AG04450 (cell line): Measurements from ENCODE around the gene SPR. TPM values are rescaled to one million over a fixed set of nuclear protein-coding genes. Genes with fewer than 3 reads are reported as not detected.
A peak's percentile ranks its signal among the peaks of the same experiment; 100 is the strongest.

Experiments used
- CTCF ChIA-PET: fragments of 300-600, 350-600 bp; formaldehyde crosslinking; extraction: SDS; loops from one replicate; lab custom pipeline; 2022; ENCODE audit warnings: antibody characterized with exemption, inconsistent platforms; lab: Charles Lee
- POLR2A ChIA-PET: fragments of 350-600 bp; formaldehyde crosslinking; extraction: SDS; loops from one replicate; lab custom pipeline; 2021; ENCODE audit warnings: antibody characterized with exemption, inconsistent platforms; lab: Yijun Ruan, JAX
- DNase-seq: peaks from one replicate; pipeline ENCODE4 v3.0.0-alpha.2; 2011; ENCODE audit warnings: low read depth, low spot score
- H3K27ac ChIP-seq: one replicate; pipeline ENCODE4 v1.5.1; 2012; ENCODE audit warnings: low read depth, low read length, control low read depth
- H3K27me3 ChIP-seq: one replicate; pipeline ENCODE4 v1.6.0; 2012; ENCODE audit warnings: low read length; ENCODE audit not compliant: control insufficient read depth, insufficient read depth
- H3K4me3 ChIP-seq: 2 replicates; pipeline ENCODE4 v1.5.1; 2011; ENCODE audit warnings: mild to moderate bottlenecking, low read depth, low read length, control low read depth
- H3K9me3 ChIP-seq: 2 replicates; pipeline ENCODE4 v1.5.1; 2012; ENCODE audit warnings: low read length; ENCODE audit not compliant: control insufficient read depth, insufficient read depth
- polyA plus RNA-seq: library from polyadenylated mRNA; depleted of rRNA; stranded (reverse); fragments of >200 nt; gene quantifications from 2 replicates; pipeline ENCODE4 v1.2.3, GENCODE V29; 2011
- TF ChIP-seq, protein P1 (sequence below): IDR thresholded peaks from 2 replicates; pipeline ENCODE4 v1.5.1; 2011; ENCODE audit warnings: low read depth, low read length, control low read depth, inconsistent platforms

Gene SPR
- polyA plus RNA-seq, 1 experiment = 17.5 TPM

DNA sequence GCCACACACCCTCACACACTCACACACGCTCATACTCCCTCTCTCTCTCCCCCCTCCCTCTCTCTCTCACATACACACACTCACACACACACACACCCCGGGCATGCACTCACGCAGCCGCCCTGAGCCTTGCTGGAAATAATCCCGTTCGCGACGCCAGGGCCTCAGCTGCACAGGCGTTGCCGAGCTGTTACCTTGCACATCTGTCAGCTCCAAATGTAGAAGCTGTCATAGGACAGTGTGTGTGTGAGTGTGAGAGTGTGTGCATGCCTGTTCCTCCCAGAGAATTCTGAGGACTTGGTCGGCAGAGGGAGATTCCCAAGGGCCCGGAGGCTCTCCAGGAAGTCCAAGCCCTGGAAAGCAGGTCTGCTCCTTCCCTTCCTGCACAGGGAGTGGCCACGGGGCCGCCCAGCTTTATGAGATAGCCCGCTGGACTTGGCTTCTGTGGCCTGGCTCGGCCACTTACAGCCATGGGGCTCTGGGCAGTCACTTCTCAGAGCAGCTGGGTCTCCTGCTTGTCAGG lies 8.6 kb downstream of the SPR start:
- ChIA-PET POLR2A (interaction anchor here (1.0 kb wide), 1 partner anchor 340 kb away, joined by 3 read pairs; no protein-coding TSS in a partner anchor), CTCF (interaction anchor here (1.5 to 11.9 kb wide), 7 partner anchors 8 to 317 kb away, joined by 3 to 222 read pairs (median 40); partner anchors contain the start of gene SPR)
- Histone ChIP-seq H3K9me3 (no peaks in the 10 kb centered on the region; the same call in 1 of the 2 replicates), H3K4me3 (no peak overlapping the region), H3K27me3 (peaks cover 21% of the 10 kb centered on the region), H3K27ac (no peak overlapping the region)
- peak; percentile 7 for DNase-seq
- TF ChIP-seq, protein P1, sequence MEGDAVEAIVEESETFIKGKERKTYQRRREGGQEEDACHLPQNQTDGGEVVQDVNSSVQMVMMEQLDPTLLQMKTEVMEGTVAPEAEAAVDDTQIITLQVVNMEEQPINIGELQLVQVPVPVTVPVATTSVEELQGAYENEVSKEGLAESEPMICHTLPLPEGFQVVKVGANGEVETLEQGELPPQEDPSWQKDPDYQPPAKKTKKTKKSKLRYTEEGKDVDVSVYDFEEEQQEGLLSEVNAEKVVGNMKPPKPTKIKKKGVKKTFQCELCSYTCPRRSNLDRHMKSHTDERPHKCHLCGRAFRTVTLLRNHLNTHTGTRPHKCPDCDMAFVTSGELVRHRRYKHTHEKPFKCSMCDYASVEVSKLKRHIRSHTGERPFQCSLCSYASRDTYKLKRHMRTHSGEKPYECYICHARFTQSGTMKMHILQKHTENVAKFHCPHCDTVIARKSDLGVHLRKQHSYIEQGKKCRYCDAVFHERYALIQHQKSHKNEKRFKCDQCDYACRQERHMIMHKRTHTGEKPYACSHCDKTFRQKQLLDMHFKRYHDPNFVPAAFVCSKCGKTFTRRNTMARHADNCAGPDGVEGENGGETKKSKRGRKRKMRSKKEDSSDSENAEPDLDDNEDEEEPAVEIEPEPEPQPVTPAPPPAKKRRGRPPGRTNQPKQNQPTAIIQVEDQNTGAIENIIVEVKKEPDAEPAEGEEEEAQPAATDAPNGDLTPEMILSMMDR = no peak

- TF ChIP-seq, protein P1 = no peak
- peaks cover 28% of the 10 kb centered on the region for H3K27me3 ChIP-seq
- H3K9me3 ChIP-seq = no peaks in the 10 kb centered on the region; the same call in 1 of the 2 replicates
- H3K4me3 ChIP-seq = no peak overlapping the region
- ChIA-PET POLR2A (interaction anchor here (1.0 kb wide), 1 partner anchor 339 kb away, joined by 3 read pairs; no protein-coding TSS in a partner anchor), CTCF (interaction anchor here (1.5 to 11.9 kb wide), 5 partner anchors 9 to 316 kb away, joined by 5 to 222 read pairs (median 40); partner anchors contain the start of gene SPR)
- no peak overlapping the region for H3K27ac ChIP-seq
- no peak for DNase-seq
Observed at GRCh38 chr2:72896446-72896845, 9.2 kb downstream of the SPR start.

- Histone ChIP-seq H3K27ac (no peak overlapping the region), H3K27me3 (peaks cover 32% of the 10 kb centered on the region), H3K9me3 (no peaks in the 10 kb centered on the region; the same call in 1 of the 2 replicates), H3K4me3 (no peak overlapping the region)
- no peak for DNase-seq
- CTCF ChIA-PET = interaction anchor here (0.6 to 11.9 kb wide), 7 partner anchors 10 to 1389 kb away, joined by 3 to 222 read pairs (median 7); partner anchors contain the start of gene SPR
- POLR2A ChIA-PET = no interaction called here
- TF ChIP-seq, protein P1 = no peak
Observed at GRCh38 chr2:72897785-72898584, 10.8 kb downstream of the SPR start.

GRCh38 chr2:72898585-72898906 lies 11.3 kb downstream of the SPR start:
- peaks cover 36% of the 10 kb centered on the region for H3K27me3 ChIP-seq

More at GRCh38 chr2:72898585-72898906, 11.3 kb downstream of the SPR start:
- no peaks in the 10 kb centered on the region; the same call in 1 of the 2 replicates for H3K9me3 ChIP-seq
- H3K27ac ChIP-seq = no peak overlapping the region
- ChIA-PET CTCF (interaction anchor here (0.6 to 1.7 kb wide), 6 partner anchors 11 to 1389 kb away, joined by 3 to 9 read pairs (median 4); partner anchors contain the start of gene SPR), POLR2A (no interaction called here)
- TF ChIP-seq, protein P1 = no peak
- no peak overlapping the region for H3K4me3 ChIP-seq
- no peak for DNase-seq
